ENCODE results near the gene MYMX.

- TF ChIP-seq, protein P1, sequence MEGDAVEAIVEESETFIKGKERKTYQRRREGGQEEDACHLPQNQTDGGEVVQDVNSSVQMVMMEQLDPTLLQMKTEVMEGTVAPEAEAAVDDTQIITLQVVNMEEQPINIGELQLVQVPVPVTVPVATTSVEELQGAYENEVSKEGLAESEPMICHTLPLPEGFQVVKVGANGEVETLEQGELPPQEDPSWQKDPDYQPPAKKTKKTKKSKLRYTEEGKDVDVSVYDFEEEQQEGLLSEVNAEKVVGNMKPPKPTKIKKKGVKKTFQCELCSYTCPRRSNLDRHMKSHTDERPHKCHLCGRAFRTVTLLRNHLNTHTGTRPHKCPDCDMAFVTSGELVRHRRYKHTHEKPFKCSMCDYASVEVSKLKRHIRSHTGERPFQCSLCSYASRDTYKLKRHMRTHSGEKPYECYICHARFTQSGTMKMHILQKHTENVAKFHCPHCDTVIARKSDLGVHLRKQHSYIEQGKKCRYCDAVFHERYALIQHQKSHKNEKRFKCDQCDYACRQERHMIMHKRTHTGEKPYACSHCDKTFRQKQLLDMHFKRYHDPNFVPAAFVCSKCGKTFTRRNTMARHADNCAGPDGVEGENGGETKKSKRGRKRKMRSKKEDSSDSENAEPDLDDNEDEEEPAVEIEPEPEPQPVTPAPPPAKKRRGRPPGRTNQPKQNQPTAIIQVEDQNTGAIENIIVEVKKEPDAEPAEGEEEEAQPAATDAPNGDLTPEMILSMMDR (conservative IDR thresholded peaks at IDR 0.05; ENCODE audit: low read depth, low read length) = no peak
- no peak for TF ChIP-seq EZH2 (IDR thresholded peaks at IDR 0.05; ENCODE audit: low read length, unreplicated experiment)
Measured at GRCh38 chr6:44228836-44229235, 12.1 kb downstream of the MYMX start.

Data from PC-3 (cell line).